Ammon's horn (tissue), 1 donor: ENCODE measurements around the gene MITD1.
"Not testable (repeated sequence)": the region's sequence is repeated elsewhere in the genome, so short reads cannot be mapped to it uniquely, and the experiment has no call there.

ENCODE experiments used
- DNase-seq: peaks from one replicate; pipeline ENCODE4 v3.0.0-alpha.2; 2016; ENCODE audit warnings: low spot score

The MITD1 gene

DNA sequence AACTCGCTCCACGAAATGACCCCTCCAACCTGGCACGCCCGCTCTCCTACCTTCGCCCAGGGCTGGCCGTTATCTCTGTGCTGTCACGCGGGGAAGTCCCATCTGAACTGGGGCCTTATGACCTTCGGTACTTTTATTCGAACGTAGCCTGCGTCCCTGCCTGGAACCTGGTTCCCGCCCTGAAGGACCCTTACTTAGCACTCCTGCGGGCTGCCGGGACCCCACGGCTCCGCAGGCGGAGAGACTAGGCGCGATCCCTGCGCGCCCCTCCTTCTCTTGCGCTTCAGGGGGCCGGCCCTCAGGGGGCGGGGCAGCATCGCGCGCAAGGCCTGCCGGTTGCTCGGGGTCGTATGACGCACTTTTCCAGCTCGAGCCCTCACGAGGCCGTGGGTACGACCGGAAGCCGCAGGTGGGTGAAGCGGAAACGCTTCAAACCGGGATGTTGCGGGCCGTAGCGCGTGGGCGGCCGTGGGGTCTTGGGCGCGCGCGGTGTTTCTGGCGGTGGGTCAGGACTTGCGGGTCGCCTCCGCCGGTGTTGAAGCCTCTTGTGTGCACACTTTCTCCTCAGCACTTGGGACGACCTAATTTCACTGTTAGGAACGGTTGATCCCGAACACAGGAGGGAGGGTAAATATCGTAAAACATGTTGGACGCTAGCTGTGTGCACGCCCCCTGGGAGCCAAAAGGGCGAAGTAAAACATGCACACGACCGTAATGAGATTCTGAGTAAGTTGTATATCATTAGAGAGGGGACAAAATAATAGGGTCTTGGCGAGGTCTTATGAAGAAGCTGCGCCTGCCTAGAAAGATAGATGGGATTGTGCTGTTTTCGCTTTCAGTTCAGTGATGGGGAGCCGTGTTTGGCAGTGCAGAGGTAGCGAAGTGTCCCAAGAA, 26.0 kb downstream of the MITD1 start, which contains the start of the genes LIPT1 and TSGA10:
Gene LIPT1, plus strand, starts transcription at position 325 of the 894 bp plus-strand sequence. CDS start 6,991 bp downstream, outside the sequence.
Gene TSGA10, minus strand, starts transcription at position 300 of the 894 bp plus-strand sequence. CDS start 45,503 bp downstream, outside the sequence.
- DNase-seq = peak; percentile 95

DNA sequence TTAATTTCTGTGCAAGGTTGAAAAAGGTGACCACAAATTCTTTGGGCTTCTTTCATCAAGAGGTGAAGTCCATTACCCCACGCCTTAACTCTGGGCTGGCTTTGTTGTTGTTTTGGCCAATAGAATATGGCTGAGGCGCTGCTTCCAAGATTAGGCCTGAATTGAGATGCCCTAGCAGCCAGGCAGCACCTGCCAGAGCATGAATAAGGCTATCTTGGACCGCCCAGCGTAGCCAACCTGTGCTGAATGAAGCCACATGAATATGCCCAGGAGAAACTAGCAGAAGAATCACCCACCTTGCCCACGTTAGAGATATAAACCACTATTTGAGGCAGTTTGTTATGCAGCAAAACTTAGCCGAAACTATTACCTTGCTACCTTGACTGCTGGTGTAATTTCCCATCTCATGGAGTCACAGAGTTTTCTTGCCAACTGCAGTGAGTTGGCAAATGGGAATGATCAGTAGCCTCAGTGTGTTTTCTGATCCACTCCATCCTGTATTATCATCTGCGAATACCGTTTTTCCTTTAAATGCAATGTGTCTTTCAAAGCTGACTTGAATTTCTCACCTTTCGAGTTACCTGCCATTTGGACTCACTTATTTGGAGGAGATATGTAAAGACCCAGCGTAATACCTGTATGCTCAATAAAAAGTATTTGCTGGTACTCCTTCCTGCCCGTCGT, 26.8 kb downstream of the MITD1 start:
- DNase-seq = no peak

GRCh38 chr2:99152199-99152895, 28.5 kb downstream of the MITD1 start:
- DNase-seq = no peak

- no peak for DNase-seq
Observed at GRCh38 chr2:99150706-99151105, 30.2 kb downstream of the MITD1 start.

DNA sequence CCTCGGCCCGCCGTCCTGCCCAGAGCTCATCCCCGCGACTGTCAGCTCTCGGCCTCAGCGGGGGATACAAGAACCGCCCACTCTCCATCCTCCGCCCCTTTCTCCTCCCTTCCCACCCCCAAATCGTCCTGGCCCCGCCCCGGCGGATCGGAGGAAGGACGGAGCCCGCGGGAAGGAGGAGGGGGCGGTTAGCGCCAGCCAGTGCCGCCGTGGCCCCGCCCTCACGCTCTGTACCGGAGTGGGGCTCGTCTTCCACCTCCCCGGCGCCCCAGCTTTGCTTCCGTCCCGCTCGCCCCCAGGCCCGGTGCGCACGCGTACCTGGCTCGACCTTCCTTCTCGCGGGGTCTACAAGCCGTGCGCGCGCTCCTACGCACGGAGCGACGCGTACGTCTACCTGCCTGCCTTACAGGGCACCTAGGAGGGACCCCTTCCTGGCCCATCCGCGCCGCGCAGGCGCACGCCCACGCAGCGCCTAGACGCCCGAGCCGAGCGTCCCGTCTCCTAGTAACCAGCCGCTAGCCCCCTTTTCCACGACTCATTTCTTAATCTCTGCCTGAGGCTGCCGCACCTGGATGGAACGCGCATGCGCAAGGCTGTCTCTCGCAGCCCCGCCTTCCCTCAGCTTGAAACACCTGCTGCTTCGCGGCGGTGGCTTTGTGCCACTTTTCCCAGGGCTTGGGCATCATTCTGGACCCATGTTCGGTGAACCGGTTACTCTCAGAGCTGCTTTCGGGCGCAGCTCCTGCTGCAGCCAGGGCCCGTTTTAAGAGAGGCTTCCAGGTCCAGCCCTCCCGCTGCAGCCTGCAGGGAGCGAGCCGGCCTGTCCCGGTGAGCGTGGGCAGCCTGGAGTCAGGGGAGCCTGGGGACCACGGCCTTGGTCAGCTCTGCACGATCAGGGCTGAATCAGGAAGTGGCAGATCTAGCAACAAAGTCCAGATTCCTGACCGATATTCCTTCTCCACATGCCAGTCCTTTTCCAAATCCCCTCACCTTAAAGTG, 39.4 kb downstream of the MITD1 start, which contains the start of gene C2orf15:
Gene C2orf15, plus strand, starts transcription at position 598 of the 999 bp plus-strand sequence. CDS start 8,852 bp downstream, outside the sequence.
- peak; percentile 97 for DNase-seq

DNA sequence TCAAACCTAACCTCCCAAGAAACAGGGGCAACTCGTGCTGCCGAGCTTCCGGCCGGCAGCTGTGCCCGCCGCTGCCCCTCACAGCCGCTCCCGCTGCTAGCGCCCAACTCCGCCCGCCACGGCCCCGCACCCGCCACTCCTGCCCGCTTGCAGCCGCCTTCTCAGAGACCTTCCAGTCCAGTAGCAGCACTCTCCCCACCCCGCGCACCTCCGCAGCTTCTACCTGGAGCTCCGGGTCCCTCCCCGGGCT, 40.1 kb downstream of the MITD1 start:
- no peak for DNase-seq

- DNase-seq = no peak
Observed at GRCh38 chr2:99140056-99140859, 40.6 kb downstream of the MITD1 start.

DNA sequence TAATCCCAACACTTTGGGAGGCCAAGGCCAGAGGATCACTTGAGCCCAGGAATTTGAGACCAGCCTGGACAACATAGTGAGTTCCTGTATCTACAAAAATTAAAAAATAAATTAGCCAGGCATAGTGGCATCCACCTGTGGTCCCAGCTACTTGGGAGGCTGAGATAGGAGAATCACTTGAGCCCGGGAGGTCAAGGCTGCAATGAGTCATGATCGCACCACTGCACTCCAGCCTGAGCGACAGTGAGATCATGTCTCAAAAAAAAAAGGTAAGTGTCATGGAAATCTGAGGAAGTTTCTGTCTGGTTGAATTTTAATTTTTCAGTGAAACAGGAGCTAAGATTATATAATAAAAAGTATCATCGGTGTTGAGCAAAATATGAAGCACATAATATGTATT, 41.9 kb downstream of the MITD1 start:
- no peak for DNase-seq

DNA sequence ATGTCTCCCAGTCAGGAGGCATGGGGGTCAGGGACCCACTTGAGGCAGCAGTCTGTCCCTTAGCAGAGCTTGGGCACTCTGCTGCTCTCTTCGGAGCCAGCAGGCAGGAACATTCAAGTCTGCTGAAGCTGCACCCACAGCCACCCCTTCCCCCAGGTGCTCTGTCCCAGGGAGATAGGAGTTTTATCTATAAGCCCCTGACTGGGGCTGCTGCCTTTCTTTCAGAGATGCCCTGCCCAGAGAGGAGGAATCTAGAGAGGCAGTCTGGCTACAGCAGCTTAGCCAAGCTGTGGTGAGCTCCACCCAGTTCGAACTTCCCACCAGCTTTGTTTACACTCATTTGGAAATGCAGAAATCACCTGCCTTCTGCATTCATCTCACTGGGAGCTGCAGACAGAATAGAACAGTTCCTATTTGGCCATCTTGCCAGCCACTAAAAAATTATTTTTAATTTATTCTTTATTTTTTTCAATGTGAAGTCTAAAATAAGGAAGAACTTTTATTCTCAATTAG, 45.8 kb downstream of the MITD1 start:
- DNase-seq = not testable (repeated sequence)

DNA sequence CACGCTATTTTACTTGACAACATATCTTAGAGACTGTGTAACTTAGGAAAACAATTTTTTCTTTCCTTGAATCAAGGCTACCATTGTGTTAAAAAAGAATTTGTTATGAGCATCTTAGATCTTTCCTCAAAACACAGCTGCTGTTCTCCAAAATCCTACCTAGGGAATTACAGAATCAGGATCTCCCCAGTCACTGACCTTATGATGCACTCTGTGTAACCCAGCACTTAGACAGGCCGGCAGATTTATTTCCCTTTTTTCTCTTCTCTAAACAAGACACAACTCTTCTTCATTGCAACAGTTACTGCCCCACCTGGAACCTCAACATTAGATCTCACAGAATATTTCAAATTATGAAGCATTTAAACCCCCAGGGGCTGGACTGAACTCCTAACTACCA, 52.9 kb downstream of the MITD1 start:
- DNase-seq = no peak
